ENCODE results near the gene TEX9. TPM values are rescaled to one million over a fixed set of nuclear protein-coding genes. Genes with fewer than 3 reads are reported as not detected.

TEX9 gene
- polyA plus RNA-seq, 1 donor (not counting 4 experiments of a cell fraction or from before 2014, with no cell fraction given), result 3.4 TPM

DNA sequence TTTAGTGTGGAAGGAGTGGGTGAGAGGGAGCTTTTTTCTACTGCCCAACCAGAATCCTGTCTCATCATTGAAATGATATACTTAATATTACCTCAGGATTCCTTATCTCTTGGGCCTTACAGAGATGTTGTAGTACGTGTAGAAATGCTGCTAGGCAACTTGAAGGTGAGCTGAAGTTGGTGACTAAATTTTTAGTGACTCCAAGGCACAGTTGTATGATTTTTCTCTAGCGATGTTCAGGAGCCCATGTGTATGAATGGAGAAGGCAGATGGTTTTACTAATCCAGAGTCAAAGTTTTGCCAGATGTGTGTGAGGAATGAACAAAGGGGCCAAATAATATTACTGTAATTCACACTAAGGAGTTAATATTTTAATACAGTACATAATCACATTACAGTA lies 42.8 kb upstream of the TEX9 start:
- dilution Hi-C loops (cut with MboI; ENCODE audit: extremely low pct_ligation_motif_present, low sequenced_read_pairs), result no loop called here
- no peak overlapping the region for H3K9ac ChIP-seq (ENCODE audit: control insufficient read depth, extremely low read depth, insufficient read depth, low read length)
- H3K4me3 ChIP-seq (ENCODE audit: control insufficient read depth in 2 of 3, extremely low read depth in 1 of 3, insufficient read depth in 2 of 3, low read depth in 1 of 3, low read length in 3 of 3), result no peak overlapping the region
- no peaks in the 10 kb centered on the region for H3K27me3 ChIP-seq (ENCODE audit: control insufficient read depth, extremely low read depth, insufficient read depth, low read length)
- no peaks in the 10 kb centered on the region for H3K36me3 ChIP-seq (ENCODE audit: control insufficient read depth in 2 of 2, extremely low read depth in 1 of 2, insufficient read depth in 2 of 2, low read length in 2 of 2)
- peaks cover 25% of the 10 kb centered on the region for H3K4me1 ChIP-seq (ENCODE audit: control insufficient read depth, extremely low read depth, insufficient read depth, low read length)
- H3K27ac ChIP-seq (ENCODE audit: control insufficient read depth, insufficient read depth, low read length), result no peak overlapping the region
- H2AFZ ChIP-seq (ENCODE audit: control insufficient read depth, low read length), result no peak overlapping the region
- no peaks in the 10 kb centered on the region for H3K79me2 ChIP-seq (ENCODE audit: control insufficient read depth, insufficient read depth, low read length)
- H3K4me2 ChIP-seq (ENCODE audit: control insufficient read depth, extremely low read depth, insufficient read depth, low read depth, low read length), result no peak overlapping the region
- no peaks in the 10 kb centered on the region for H3K9me1 ChIP-seq (ENCODE audit: control insufficient read depth, extremely low read depth, insufficient read depth, low read length)
- no peaks in the 10 kb centered on the region for H3K9me3 ChIP-seq (ENCODE audit: control insufficient read depth, low read depth, low read length)
- FAIRE-seq (no peak), DNase-seq (ENCODE audit: low read depth, low spot score) (no peak)
- H4K20me1 ChIP-seq (ENCODE audit: control insufficient read depth, extremely low read depth, insufficient read depth, low read length), result no peaks in the 10 kb centered on the region
- TF ChIP-seq, protein P1, sequence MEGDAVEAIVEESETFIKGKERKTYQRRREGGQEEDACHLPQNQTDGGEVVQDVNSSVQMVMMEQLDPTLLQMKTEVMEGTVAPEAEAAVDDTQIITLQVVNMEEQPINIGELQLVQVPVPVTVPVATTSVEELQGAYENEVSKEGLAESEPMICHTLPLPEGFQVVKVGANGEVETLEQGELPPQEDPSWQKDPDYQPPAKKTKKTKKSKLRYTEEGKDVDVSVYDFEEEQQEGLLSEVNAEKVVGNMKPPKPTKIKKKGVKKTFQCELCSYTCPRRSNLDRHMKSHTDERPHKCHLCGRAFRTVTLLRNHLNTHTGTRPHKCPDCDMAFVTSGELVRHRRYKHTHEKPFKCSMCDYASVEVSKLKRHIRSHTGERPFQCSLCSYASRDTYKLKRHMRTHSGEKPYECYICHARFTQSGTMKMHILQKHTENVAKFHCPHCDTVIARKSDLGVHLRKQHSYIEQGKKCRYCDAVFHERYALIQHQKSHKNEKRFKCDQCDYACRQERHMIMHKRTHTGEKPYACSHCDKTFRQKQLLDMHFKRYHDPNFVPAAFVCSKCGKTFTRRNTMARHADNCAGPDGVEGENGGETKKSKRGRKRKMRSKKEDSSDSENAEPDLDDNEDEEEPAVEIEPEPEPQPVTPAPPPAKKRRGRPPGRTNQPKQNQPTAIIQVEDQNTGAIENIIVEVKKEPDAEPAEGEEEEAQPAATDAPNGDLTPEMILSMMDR (optimal IDR thresholded peaks at IDR 0.05 in 1 of 3, IDR thresholded peaks at IDR 0.05 in 1 of 3, conservative IDR thresholded peaks at IDR 0.05 in 1 of 3; ENCODE audit: extremely low read depth in 1 of 3, insufficient read depth in 2 of 3, low read length in 3 of 3), result no peak
- TF ChIP-seq EZH2 (IDR thresholded peaks at IDR 0.05; ENCODE audit: low read length), result no peak

DNA sequence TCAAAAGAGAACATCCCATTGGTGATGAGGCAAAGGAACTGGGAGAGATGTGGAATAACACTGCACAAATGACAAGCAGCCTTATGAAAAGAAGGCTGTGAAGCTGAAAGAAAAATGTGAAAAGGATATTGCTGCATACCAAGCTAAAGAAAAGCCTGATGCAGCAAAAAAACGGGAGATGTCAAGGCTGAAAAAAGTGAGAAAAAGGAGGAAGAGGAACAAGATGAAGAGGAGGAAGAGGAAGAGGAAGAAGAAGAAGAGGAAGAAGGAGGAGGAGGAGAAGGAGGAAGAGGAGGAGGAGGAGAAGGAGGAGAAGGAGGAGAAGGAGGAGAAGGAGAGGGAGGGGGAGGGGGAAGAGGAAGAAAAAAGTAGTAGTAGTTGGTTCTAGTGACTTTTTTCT lies 41.8 kb upstream of the TEX9 start:
- TF ChIP-seq, protein P1 (optimal IDR thresholded peaks at IDR 0.05 in 1 of 3, IDR thresholded peaks at IDR 0.05 in 1 of 3, conservative IDR thresholded peaks at IDR 0.05 in 1 of 3; ENCODE audit: extremely low read depth in 1 of 3, insufficient read depth in 2 of 3, low read length in 3 of 3), result no peak
- TF ChIP-seq EZH2 (IDR thresholded peaks at IDR 0.05; ENCODE audit: low read length), result no peak
- Histone ChIP-seq H2AFZ (ENCODE audit: control insufficient read depth, low read length) (no peak overlapping the region), H3K36me3 (ENCODE audit: control insufficient read depth in 2 of 2, extremely low read depth in 1 of 2, insufficient read depth in 2 of 2, low read length in 2 of 2) (no peaks in the 10 kb centered on the region), H3K9me3 (ENCODE audit: control insufficient read depth, low read depth, low read length) (no peaks in the 10 kb centered on the region), H3K4me3 (ENCODE audit: control insufficient read depth in 2 of 3, extremely low read depth in 1 of 3, insufficient read depth in 2 of 3, low read depth in 1 of 3, low read length in 3 of 3) (no peak overlapping the region), H3K27ac (ENCODE audit: control insufficient read depth, insufficient read depth, low read length) (no peak overlapping the region), H3K79me2 (ENCODE audit: control insufficient read depth, insufficient read depth, low read length) (no peaks in the 10 kb centered on the region), H3K9me1 (ENCODE audit: control insufficient read depth, extremely low read depth, insufficient read depth, low read length) (peaks cover 2% of the 10 kb centered on the region), H3K4me2 (ENCODE audit: control insufficient read depth, extremely low read depth, insufficient read depth, low read depth, low read length) (no peak overlapping the region), H3K9ac (ENCODE audit: control insufficient read depth, extremely low read depth, insufficient read depth, low read length) (no peak overlapping the region), H4K20me1 (ENCODE audit: control insufficient read depth, extremely low read depth, insufficient read depth, low read length) (no peaks in the 10 kb centered on the region), H3K4me1 (ENCODE audit: control insufficient read depth, extremely low read depth, insufficient read depth, low read length) (peaks cover 35% of the 10 kb centered on the region), H3K27me3 (ENCODE audit: control insufficient read depth, extremely low read depth, insufficient read depth, low read length) (no peaks in the 10 kb centered on the region)
- DNase-seq (ENCODE audit: low read depth, low spot score) (no peak), FAIRE-seq (no peak)
- dilution Hi-C loops (cut with MboI; ENCODE audit: extremely low pct_ligation_motif_present, low sequenced_read_pairs), result no loop called here
